Measurements from ENCODE around the gene LRRC10B.

LRRC10B gene

DNA sequence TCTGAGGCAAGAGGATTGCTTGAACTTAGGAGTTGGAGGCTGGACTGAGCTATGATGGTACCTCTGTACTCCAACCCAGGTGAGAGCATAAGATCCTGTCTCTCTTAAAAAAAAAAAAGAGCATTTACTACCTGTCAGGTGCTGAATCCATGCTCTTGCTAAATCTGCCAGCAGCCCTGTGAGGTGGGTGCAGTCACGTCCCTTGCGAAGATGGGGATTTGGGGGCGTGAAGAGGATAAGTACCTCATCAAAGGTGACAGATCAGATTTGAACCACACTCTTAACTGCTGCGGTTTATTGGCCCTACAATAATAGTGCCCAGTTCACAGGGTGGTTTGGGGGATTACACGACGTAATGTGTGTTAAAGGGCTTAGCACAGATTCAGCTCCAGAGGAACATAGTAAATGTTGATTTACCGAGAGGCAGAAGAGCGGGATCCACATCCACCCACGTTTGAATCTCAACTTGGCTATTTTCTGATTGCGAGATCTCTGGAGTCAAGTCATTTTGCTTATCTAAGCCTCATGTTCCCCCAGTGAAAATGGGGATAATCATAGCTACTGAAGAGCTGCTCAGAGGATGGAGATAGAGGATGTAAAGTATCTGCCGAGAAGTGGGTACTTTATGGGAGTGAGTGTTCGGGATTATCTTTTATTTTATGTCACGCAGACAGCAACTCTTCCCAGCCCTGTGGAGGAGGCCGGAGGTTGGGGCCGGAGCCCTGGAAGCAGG, 28.1 kb upstream of the LRRC10B start:
- H3K4me3 ChIP-seq (ENCODE audit: control insufficient read depth, low read depth, low read length), result no peak overlapping the region
- DNase-seq (ENCODE audit: low read depth), result no peak
- TF ChIP-seq, protein P1, sequence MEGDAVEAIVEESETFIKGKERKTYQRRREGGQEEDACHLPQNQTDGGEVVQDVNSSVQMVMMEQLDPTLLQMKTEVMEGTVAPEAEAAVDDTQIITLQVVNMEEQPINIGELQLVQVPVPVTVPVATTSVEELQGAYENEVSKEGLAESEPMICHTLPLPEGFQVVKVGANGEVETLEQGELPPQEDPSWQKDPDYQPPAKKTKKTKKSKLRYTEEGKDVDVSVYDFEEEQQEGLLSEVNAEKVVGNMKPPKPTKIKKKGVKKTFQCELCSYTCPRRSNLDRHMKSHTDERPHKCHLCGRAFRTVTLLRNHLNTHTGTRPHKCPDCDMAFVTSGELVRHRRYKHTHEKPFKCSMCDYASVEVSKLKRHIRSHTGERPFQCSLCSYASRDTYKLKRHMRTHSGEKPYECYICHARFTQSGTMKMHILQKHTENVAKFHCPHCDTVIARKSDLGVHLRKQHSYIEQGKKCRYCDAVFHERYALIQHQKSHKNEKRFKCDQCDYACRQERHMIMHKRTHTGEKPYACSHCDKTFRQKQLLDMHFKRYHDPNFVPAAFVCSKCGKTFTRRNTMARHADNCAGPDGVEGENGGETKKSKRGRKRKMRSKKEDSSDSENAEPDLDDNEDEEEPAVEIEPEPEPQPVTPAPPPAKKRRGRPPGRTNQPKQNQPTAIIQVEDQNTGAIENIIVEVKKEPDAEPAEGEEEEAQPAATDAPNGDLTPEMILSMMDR (IDR thresholded peaks at IDR 0.05; ENCODE audit: control insufficient read depth, insufficient read depth, low read depth, low read length, missing control alignments), result no peak

DNA sequence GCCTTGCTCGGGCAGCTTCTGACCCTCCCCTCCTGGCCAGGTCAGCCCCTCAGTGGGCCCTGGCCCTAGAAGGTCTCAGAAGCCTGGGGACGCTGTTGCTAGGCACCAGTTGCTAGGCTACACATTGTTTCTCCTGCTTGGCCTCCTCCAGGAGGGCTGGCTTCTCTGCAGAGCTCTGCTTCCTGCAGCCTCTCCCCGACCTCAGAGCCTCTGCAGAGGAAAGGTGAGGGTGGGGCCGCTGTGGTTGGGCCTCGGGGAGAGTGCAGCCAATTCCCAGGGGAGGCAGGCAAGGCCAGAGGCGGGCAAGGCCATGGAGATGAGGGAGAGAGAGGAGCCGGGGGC, 27.6 kb upstream of the LRRC10B start:
- no peak overlapping the region for H3K4me3 ChIP-seq (ENCODE audit: control insufficient read depth, low read depth, low read length)
- DNase-seq (ENCODE audit: low read depth), result no peak
- TF ChIP-seq, protein P1 (IDR thresholded peaks at IDR 0.05; ENCODE audit: control insufficient read depth, insufficient read depth, low read depth, low read length, missing control alignments), result no peak

DNA sequence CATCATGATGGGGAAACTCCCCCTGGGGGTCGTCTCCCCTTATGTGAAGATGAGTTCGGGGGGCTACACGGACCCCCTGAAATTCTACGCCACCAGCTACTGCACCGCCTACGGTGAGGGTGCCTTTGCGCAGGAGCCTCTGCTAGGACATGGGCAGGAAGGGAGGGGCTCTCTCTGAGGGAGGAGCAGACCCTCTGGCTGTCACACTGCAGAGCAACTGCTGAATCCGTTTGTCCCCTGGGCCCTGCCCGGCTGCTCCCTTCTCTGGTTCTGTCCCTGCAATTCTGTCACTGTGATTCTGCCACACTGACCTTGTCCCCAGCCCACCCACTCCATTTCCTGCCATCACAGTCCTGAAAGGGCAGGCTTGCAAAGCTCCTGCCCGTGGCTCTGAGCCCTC, 26.7 kb upstream of the LRRC10B start:
- no peak for DNase-seq (ENCODE audit: low read depth)
- TF ChIP-seq, protein P1 (IDR thresholded peaks at IDR 0.05; ENCODE audit: control insufficient read depth, insufficient read depth, low read depth, low read length, missing control alignments), result no peak
- H3K4me3 ChIP-seq (ENCODE audit: control insufficient read depth, low read depth, low read length), result no peak overlapping the region

DNA sequence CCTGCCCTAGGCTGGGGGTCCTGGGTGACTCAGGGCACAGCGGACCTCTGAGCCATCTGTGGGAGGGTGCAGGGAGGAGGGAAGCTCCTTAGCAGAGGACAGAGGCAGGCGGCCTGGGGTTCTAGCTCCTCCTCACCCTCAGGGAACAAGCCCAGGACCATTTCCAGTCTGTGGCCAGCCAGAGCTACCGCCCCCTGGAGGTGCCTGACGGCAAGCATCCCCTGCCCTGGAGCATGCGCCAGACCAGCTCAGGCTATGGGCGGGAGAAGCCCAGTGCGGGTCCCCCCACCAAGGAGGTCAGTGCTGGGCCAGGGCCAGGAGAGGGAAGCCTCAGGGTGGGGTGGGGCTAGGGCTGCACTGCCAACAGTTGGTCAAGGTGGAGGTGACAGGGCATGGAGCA, 26.0 kb upstream of the LRRC10B start:
- no peak for DNase-seq (ENCODE audit: low read depth)
- TF ChIP-seq, protein P1 (IDR thresholded peaks at IDR 0.05; ENCODE audit: control insufficient read depth, insufficient read depth, low read depth, low read length, missing control alignments), result peak; percentile 73

DNA sequence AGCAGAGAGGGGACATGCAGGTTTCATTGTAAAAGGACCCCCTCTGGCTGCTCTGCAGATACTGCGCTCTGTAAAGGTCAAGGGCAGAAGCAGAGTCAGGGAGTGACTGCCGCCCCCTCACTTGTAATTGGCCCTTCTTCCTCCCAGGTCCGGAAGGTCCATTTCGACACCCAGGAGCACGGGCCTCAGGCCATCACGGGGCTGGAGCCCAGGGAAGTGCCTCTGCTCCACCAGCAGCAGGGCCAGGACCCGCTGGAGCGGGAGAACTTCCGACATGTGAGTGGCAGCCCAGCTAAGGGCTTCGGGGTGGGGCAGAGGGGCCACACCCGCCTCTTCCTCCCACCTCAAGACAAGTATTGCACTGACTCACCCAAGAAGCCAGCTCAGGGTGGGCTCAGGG, 24.0 kb upstream of the LRRC10B start:
- TF ChIP-seq, protein P1 (IDR thresholded peaks at IDR 0.05; ENCODE audit: control insufficient read depth, insufficient read depth, low read depth, low read length, missing control alignments), result no peak
- DNase-seq (ENCODE audit: low read depth), result no peak
- H3K4me3 ChIP-seq (ENCODE audit: control insufficient read depth, low read depth, low read length), result no peak overlapping the region

More for the DNA sequence above, 26.0 kb upstream of the LRRC10B start:
- no peak overlapping the region for H3K4me3 ChIP-seq (ENCODE audit: control insufficient read depth, low read depth, low read length)

DNA sequence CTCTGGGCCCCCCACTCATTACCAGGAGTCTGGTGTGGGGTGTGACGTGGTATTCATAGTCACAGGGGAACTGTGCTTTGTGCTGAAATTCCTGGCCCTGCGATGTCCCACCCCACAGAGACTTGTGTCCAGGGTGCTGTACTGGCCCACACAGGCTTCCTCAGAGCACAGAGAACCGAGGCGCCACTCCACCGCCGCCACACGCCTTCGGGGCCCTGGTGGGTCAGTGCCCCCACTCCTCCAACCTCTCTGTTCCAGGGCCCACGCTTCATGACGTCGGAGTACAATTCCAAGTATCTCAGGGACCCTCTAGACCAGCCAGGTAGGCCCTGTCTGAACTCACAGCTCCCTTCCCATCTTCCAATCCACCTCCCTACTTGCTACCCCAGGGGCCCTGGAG, 23.5 kb upstream of the LRRC10B start:
- DNase-seq (ENCODE audit: low read depth), result no peak
- H3K4me3 ChIP-seq (ENCODE audit: control insufficient read depth, low read depth, low read length), result no peak overlapping the region
- TF ChIP-seq, protein P1 (IDR thresholded peaks at IDR 0.05; ENCODE audit: control insufficient read depth, insufficient read depth, low read depth, low read length, missing control alignments), result no peak

Measured in AG09309 (cell line).